Peyer's patch (tissue), 4 donors: Measurements from ENCODE around the gene JUN. TPM values are rescaled to one million over a fixed set of nuclear protein-coding genes. Genes with fewer than 3 reads are reported as not detected.

Experiments
- DNase-seq, 3 donors: peaks; one replicate each; pipeline ENCODE4 v3.0.0-alpha.2; 2017 to 2019
- H3K27ac ChIP-seq, 4 donors: fragments of 200-600 bp; sonication (generic); one replicate each; pipeline ENCODE4 v1.5.1; 2016 to 2019
- H3K27me3 ChIP-seq, 2 donors: fragments of 200-600 bp; sonication (generic); one replicate each; pipeline ENCODE4 v1.5.1; 2019
- H3K36me3 ChIP-seq, 3 donors: fragments of 200-600 bp; sonication (generic); one replicate each; pipeline ENCODE4 v1.5.1; 2016 to 2019
- H3K4me1 ChIP-seq, 4 donors: fragments of 200-600 bp; sonication (generic); one replicate each; pipeline ENCODE4 v1.5.1; 2016 to 2019
- H3K4me3 ChIP-seq, 4 donors: fragments of 200-600 bp; sonication (generic); 1 replicate in 3 of 4; 2 replicates in 1 of 4; pipeline ENCODE4 v1.5.1; 2016 to 2019; ENCODE audit warnings: mild to moderate bottlenecking in 1 of 4
- H3K9me3 ChIP-seq, 4 donors: fragments of 200-600 bp; sonication (generic); one replicate each; pipeline ENCODE4 v1.5.1; 2016 to 2019; ENCODE audit warnings: mild to moderate bottlenecking in 1 of 4
- CTCF ChIP-seq, 6 experiments: fragments of 450-650 bp in 4 of 6; fragments of 200-600 bp in 2 of 6; sonication (generic) in 1 of 6; IDR thresholded peaks; one replicate each; pipeline ENCODE4 v1.5.1; 2017 to 2019; ENCODE audit warnings: antibody characterized with exemption in 6 of 6, mild to moderate bottlenecking in 3 of 6, moderate library complexity in 1 of 6
- POLR2A ChIP-seq, 2 donors: fragments of 450-650 bp; IDR thresholded peaks; one replicate each; pipeline ENCODE4 v1.5.1; 2017; ENCODE audit warnings: antibody characterized with exemption in 2 of 2, mild to moderate bottlenecking in 2 of 2, moderate library complexity in 2 of 2
- total RNA-seq, 4 donors: library from RNA; depleted of rRNA; stranded (reverse); fragments of >200 nt; gene quantifications; one replicate each; pipeline ENCODE4 v1.1.0, GENCODE V29; 2016

Gene JUN
- total RNA-seq, 4 donors from 2014 or later, result 158 to 277 (median 208) TPM

DNA sequence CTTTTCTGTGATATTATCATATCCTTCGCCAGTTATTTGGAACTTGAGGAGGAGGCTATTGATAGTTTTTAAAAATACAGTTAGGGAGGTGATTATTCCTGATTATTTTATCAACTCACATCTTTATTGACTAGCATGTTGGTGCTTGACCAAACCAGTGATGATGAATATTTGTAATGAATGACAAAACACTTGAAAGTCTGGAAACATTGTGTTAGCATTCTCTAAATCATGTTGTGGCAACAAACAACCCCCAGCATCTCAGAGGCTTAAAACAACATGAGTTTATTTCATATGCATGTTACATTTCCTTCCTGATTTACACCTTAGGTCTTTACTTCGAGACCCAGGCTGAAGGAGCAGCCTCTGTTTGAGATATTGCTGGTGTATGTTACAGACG lies 10.7 kb upstream of the JUN start:
- no peak for DNase-seq
- Histone ChIP-seq H3K9me3 (no peaks in the 10 kb centered on the region), H3K27me3 (no peaks in the 10 kb centered on the region), H3K27ac (no peak overlapping the region), H3K4me3 (no peak overlapping the region), H3K36me3 (no peaks in the 10 kb centered on the region), H3K4me1 (no peaks in the 10 kb centered on the region)
- TF ChIP-seq POLR2A (IDR thresholded peaks at IDR 0.05), result no peak
- no peak for TF ChIP-seq CTCF (IDR thresholded peaks at IDR 0.05)

DNA sequence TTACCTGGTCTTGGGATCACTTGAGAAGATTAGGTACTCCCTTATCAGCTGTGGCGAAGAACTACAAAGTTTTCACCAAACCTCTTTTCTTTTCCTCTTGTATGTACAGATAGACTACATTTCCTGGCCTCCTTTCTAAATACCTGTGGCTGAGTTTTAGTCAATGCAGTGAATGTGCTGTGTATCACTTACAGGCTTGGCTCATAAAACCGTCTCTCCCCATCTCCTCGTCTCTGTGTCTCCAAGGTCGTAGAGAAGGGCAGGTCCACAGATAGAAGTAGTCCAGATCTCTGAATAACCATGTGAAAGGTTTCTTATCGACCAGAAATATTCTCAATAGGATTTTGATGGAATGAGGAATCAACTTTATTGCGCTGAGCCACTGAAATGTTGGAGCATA lies 9.0 kb upstream of the JUN start:
- DNase-seq, result no peak
- Histone ChIP-seq H3K4me1 (no peaks in the 10 kb centered on the region), H3K9me3 (no peaks in the 10 kb centered on the region), H3K36me3 (no peaks in the 10 kb centered on the region), H3K4me3 (no peak overlapping the region), H3K27ac (no peak overlapping the region), H3K27me3 (no peaks in the 10 kb centered on the region)
- TF ChIP-seq POLR2A (IDR thresholded peaks at IDR 0.05) (no peak), CTCF (IDR thresholded peaks at IDR 0.05) (no peak)

DNA sequence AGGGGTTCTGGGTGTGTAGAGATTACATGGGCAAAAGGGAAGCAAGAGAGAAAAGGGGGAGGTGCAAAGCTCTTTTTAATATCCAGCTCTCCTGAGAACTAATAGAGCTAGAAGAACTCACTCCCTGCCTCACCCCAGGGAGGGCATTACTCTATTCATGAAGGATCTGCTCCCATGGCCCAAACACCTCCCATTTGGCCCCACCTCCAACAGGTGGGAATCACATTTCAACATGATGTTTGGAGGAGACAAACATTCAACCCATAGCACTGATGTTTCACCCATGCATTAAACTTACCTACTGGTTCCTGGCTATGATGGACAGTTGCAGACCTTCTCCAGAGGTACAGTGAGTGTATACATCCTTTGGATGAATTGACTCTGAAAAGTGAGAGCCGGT lies 7.3 kb upstream of the JUN start:
- H3K4me1 ChIP-seq, result no peaks in the 10 kb centered on the region
- no peak overlapping the region for H3K4me3 ChIP-seq
- no peaks in the 10 kb centered on the region for H3K36me3 ChIP-seq
- H3K9me3 ChIP-seq, result no peaks in the 10 kb centered on the region
- DNase-seq, result no peak
- H3K27me3 ChIP-seq, result no peaks in the 10 kb centered on the region
- H3K27ac ChIP-seq, result no peak overlapping the region
- TF ChIP-seq CTCF (IDR thresholded peaks at IDR 0.05) (no peak), POLR2A (IDR thresholded peaks at IDR 0.05) (no peak)

DNA sequence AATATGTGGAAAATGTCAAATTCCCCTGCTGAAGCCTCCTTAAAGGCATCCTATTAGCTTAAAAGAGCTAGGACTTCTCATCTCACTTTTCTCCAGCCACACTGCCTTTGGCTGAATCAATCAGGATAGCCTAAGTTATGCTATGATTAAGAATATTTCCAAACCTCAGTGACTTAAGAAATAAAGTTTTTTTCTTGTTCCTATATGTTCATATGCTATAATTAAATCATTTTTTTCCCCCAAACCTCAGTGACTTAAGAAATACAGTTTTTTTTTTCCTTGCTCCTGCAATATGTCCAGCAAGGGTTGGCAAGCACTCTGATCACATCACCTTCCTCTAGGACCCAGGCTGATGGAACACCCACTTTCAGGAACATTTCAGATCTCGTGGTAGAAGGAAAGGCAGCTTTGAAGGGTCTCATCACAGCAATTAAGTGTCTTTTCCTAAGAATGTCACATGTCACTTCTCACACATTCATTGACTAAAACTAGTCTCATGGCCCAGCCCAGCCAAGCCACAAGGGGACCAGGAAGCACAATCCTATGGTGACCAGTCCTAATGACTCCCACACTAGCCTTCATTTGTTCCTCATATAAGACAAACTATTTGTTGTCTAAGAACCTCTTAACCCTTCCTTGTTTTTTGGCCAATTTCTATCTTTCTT lies 6.3 kb upstream of the JUN start:
- Histone ChIP-seq H3K9me3 (no peaks in the 10 kb centered on the region), H3K36me3 (no peaks in the 10 kb centered on the region), H3K27me3 (no peaks in the 10 kb centered on the region), H3K4me3 (no peak overlapping the region), H3K27ac (no peak overlapping the region), H3K4me1 (peaks cover 0 to 7% (median 2%) of the 10 kb centered on the region in 4 donors)
- TF ChIP-seq CTCF (IDR thresholded peaks at IDR 0.05), result no peak
- no peak for TF ChIP-seq POLR2A (IDR thresholded peaks at IDR 0.05)
- DNase-seq, result no peak

DNA sequence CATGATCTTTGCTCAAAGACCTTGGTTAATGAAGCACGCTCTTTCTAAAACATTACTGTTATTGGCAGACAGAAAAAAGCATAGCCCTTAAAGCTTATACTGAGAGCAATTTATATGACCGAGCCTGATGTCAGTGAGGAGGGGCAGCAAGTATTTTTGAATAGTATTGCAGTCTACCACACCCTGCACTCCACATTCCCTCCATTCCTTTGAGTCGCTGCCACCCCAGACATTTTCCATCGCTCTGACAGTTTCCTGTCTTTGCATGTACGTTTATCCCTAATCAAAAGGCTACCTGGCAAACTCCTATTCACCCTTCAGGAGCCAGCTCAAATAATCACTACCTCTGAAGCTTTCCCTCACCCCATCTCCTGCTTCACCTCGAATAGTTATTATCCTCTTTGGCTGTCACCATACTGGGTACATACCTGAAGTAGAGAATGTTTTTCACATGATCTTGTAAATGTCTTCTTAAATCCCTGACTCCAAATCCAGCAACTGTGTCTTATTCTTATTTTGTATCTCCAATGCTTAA lies 5.5 kb upstream of the JUN start:
- no peaks in the 10 kb centered on the region for H3K9me3 ChIP-seq
- no peak overlapping the region for H3K27ac ChIP-seq
- peaks cover 0 to 7% (median 2%) of the 10 kb centered on the region in 4 donors for H3K4me1 ChIP-seq
- H3K4me3 ChIP-seq, result no peak overlapping the region
- no peak for DNase-seq
- no peaks in the 10 kb centered on the region for H3K27me3 ChIP-seq
- TF ChIP-seq POLR2A (IDR thresholded peaks at IDR 0.05) (no peak), CTCF (IDR thresholded peaks at IDR 0.05) (no peak)
- no peaks in the 10 kb centered on the region for H3K36me3 ChIP-seq
